GM23338 (cell line): ENCODE results near the gene KLHL40. TPM values are rescaled to one million over a fixed set of nuclear protein-coding genes. Genes with fewer than 3 reads are reported as not detected.

ENCODE experiments used
- ATAC-seq: fragments of 200-7000 bp; cut with Tn5 transposase; 3 replicates; pipeline ENCODE4 v1.9.1; 2020
- DNase-seq: peaks from one replicate; pipeline ENCODE4 v3.0.0-alpha.2; 2015; ENCODE audit warnings: low spot score
- H2AFZ ChIP-seq: fragments of 200-600 bp; sonication (generic); 2 replicates; pipeline ENCODE4 v1.8.0; 2016; ENCODE audit warnings: antibody characterized with exemption, mild to moderate bottlenecking, moderate library complexity
- H3F3A ChIP-seq: fragments of 200-600 bp; sonication (generic); replicated peaks from 2 replicates; pipeline ENCODE4 v1.8.0; 2017; ENCODE audit warnings: antibody characterized with exemption, mixed run types, low read depth
- H3K27ac ChIP-seq: fragments of 200-600 bp; sonication (generic); 2 replicates; pipeline ENCODE4 v1.6.1; 2016; ENCODE audit warnings: low read depth
- H3K27me3 ChIP-seq: fragments of 200-600 bp; sonication (generic); 2 replicates; pipeline ENCODE4 v1.8.0; 2016; ENCODE audit warnings: mild to moderate bottlenecking, mixed run types, moderate library complexity; ENCODE audit not compliant: insufficient read depth
- H3K36me3 ChIP-seq: fragments of 200-600 bp; sonication (generic); 2 replicates; pipeline ENCODE4 v1.8.0; 2016; ENCODE audit warnings: mild to moderate bottlenecking; ENCODE audit not compliant: insufficient read depth
- H3K4me1 ChIP-seq: fragments of 200-600 bp; sonication (generic); 2 replicates; pipeline ENCODE4 v1.8.0; 2016; ENCODE audit warnings: mild to moderate bottlenecking, moderate library complexity; ENCODE audit not compliant: insufficient read depth
- H3K4me2 ChIP-seq: fragments of 200-600 bp; sonication (generic); 2 replicates; pipeline ENCODE4 v1.7.1; 2017; ENCODE audit warnings: mixed run types
- H3K4me3 ChIP-seq: fragments of 200-600 bp; sonication (generic); 2 replicates; pipeline ENCODE4 v1.6.1; 2016; ENCODE audit warnings: mixed run types
- H3K79me2 ChIP-seq: fragments of 200-600 bp; sonication (generic); replicated peaks from 2 replicates; pipeline ENCODE4 v1.8.0; 2017; ENCODE audit warnings: mild to moderate bottlenecking; ENCODE audit not compliant: insufficient read depth
- H3K9me2 ChIP-seq: fragments of 200-600 bp; sonication (generic); 2 replicates; pipeline ENCODE4 v1.8.0; 2017; ENCODE audit not compliant: insufficient read depth
- H4K20me1 ChIP-seq: fragments of 200-600 bp; sonication (generic); replicated peaks from 2 replicates; pipeline ENCODE4 v1.8.0; 2017; ENCODE audit warnings: mild to moderate bottlenecking; ENCODE audit not compliant: insufficient read depth
- H3K27ac Mint-ChIP-seq: 2 replicates; pipeline ENCODE4 v1.8.0; 2020; ENCODE audit warnings: inconsistent platforms, mild to moderate bottlenecking, moderate library complexity, mixed read lengths
- H3K27me3 Mint-ChIP-seq: 3 replicates; pipeline ENCODE4 v1.8.0; 2022; ENCODE audit warnings: low read depth, mild to moderate bottlenecking, moderate library complexity, mixed read lengths, inconsistent platforms; ENCODE audit not compliant: insufficient read depth, poor library complexity
- H3K36me3 Mint-ChIP-seq: 3 replicates; pipeline ENCODE4 v1.8.0; 2021; ENCODE audit warnings: low read depth, mild to moderate bottlenecking, inconsistent platforms, moderate library complexity, mixed read lengths
- H3K4me1 Mint-ChIP-seq: 3 replicates; pipeline ENCODE4 v1.8.0; 2020; ENCODE audit warnings: mild to moderate bottlenecking, inconsistent platforms, mixed read lengths
- H3K4me3 Mint-ChIP-seq: 3 replicates; pipeline ENCODE4 v1.8.0; 2021; ENCODE audit warnings: moderate library complexity, mild to moderate bottlenecking, inconsistent platforms, mixed read lengths
- H3K9me3 Mint-ChIP-seq: 3 replicates; pipeline ENCODE4 v1.8.0; 2020; ENCODE audit warnings: moderate library complexity, mild to moderate bottlenecking, inconsistent platforms, mixed read lengths
- CREB1 ChIP-seq: fragments of 250-450 bp; sonication (Bioruptor Pico); IDR thresholded peaks from 2 replicates; pipeline ENCODE4 v1.5.0; 2020; ENCODE audit warnings: low read depth, mild to moderate bottlenecking, moderate library complexity
- EZH2 ChIP-seq: fragments of 200-600 bp; sonication (generic); IDR thresholded peaks from one replicate; pipeline ENCODE4 v1.8.0; 2017; ENCODE audit warnings: antibody characterized with exemption, mild to moderate bottlenecking, low read depth; ENCODE audit not compliant: unreplicated experiment
- EZH2phosphoT487 ChIP-seq: fragments of 200-600 bp; sonication (generic); IDR thresholded peaks from one replicate; pipeline ENCODE4 v1.8.1; 2018; ENCODE audit warnings: antibody characterized with exemption; ENCODE audit not compliant: unreplicated experiment
- JUNB ChIP-seq: IDR thresholded peaks from one replicate; pipeline ENCODE4 v1.6.1; 2016; ENCODE audit warnings: antibody characterized with exemption; ENCODE audit not compliant: unreplicated experiment
- NANOG ChIP-seq: IDR thresholded peaks from 2 replicates; pipeline ENCODE4 v1.6.1; 2016; ENCODE audit warnings: antibody characterized with exemption, borderline replicate concordance
- STAT1 ChIP-seq: IDR thresholded peaks from one replicate; pipeline ENCODE4 v1.6.1; 2016; ENCODE audit warnings: antibody characterized with exemption; ENCODE audit not compliant: unreplicated experiment
- ZNF114 ChIP-seq: fragments of 250-450 bp; sonication (Bioruptor Pico); IDR thresholded peaks from 2 replicates; pipeline ENCODE4 v1.5.0; 2020; ENCODE audit warnings: mild to moderate bottlenecking, moderate library complexity
- ZNF331 ChIP-seq: fragments of 250-450 bp; sonication (Bioruptor Pico); IDR thresholded peaks from 2 replicates; pipeline ENCODE4 v1.5.0; 2020; ENCODE audit warnings: low read depth, mild to moderate bottlenecking, moderate library complexity
- polyA plus RNA-seq: library from polyadenylated mRNA; unstranded; fragments of >200 nt; fragmentation: Nextera tagmentation; extraction: Ambion mirVana; gene quantifications from 2 replicates; pipeline ENCODE4 v1.2.1, GENCODE V29; 2016
- total RNA-seq: library from RNA; depleted of rRNA; stranded (reverse); fragments of >200 nt; shearing (Covaris generic); gene quantifications from 2 replicates; pipeline ENCODE4 v1.2.3, GENCODE V29; 2014
- TF ChIP-seq, protein P1 (sequence below): IDR thresholded peaks from one replicate; pipeline ENCODE4 v1.6.1; 2018; ENCODE audit warnings: antibody characterized with exemption; ENCODE audit not compliant: unreplicated experiment
- TF ChIP-seq, protein P2 (sequence below): IDR thresholded peaks from 2 replicates; pipeline ENCODE4 v1.6.1; 2016; ENCODE audit warnings: antibody characterized with exemption
- TF ChIP-seq, protein P3 (sequence below): fragments of 250-450 bp; sonication (Bioruptor Pico); IDR thresholded peaks from 2 replicates; pipeline ENCODE4 v1.5.0; 2020; ENCODE audit warnings: mild to moderate bottlenecking, moderate library complexity

The KLHL40 gene
- total and polyA plus RNA-seq, 2 experiments from 2014 or later, result not detected

DNA sequence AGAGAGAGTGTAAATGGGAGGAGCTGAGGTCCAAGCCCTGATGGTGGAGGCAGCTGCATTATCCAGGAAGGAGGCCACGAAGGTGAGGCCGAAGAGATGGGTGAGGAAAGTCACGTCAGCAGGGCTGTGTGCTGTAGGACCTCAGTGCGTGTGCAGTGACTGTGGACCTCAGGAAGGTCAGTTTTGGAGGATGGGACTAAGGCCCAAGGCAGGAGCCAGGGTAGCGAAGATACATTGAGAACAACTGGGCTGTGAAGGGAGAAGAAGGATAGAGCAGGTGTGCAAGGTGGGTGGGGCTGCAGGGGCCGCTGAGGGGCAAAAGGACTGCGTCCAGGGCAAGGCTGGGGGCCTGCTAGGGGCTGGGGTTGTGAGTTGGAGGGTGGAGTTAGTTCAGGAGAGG, 4.9 kb downstream of the KLHL40 start (continued):
- TF ChIP-seq, protein P1, sequence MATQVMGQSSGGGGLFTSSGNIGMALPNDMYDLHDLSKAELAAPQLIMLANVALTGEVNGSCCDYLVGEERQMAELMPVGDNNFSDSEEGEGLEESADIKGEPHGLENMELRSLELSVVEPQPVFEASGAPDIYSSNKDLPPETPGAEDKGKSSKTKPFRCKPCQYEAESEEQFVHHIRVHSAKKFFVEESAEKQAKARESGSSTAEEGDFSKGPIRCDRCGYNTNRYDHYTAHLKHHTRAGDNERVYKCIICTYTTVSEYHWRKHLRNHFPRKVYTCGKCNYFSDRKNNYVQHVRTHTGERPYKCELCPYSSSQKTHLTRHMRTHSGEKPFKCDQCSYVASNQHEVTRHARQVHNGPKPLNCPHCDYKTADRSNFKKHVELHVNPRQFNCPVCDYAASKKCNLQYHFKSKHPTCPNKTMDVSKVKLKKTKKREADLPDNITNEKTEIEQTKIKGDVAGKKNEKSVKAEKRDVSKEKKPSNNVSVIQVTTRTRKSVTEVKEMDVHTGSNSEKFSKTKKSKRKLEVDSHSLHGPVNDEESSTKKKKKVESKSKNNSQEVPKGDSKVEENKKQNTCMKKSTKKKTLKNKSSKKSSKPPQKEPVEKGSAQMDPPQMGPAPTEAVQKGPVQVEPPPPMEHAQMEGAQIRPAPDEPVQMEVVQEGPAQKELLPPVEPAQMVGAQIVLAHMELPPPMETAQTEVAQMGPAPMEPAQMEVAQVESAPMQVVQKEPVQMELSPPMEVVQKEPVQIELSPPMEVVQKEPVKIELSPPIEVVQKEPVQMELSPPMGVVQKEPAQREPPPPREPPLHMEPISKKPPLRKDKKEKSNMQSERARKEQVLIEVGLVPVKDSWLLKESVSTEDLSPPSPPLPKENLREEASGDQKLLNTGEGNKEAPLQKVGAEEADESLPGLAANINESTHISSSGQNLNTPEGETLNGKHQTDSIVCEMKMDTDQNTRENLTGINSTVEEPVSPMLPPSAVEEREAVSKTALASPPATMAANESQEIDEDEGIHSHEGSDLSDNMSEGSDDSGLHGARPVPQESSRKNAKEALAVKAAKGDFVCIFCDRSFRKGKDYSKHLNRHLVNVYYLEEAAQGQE, result no peak
- TF ChIP-seq, protein P2, sequence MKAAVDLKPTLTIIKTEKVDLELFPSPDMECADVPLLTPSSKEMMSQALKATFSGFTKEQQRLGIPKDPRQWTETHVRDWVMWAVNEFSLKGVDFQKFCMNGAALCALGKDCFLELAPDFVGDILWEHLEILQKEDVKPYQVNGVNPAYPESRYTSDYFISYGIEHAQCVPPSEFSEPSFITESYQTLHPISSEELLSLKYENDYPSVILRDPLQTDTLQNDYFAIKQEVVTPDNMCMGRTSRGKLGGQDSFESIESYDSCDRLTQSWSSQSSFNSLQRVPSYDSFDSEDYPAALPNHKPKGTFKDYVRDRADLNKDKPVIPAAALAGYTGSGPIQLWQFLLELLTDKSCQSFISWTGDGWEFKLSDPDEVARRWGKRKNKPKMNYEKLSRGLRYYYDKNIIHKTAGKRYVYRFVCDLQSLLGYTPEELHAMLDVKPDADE, result no peak
- TF ChIP-seq EZH2phosphoT487 (no peak), STAT1 (no peak), JUNB (no peak), CREB1 (no peak)

DNA sequence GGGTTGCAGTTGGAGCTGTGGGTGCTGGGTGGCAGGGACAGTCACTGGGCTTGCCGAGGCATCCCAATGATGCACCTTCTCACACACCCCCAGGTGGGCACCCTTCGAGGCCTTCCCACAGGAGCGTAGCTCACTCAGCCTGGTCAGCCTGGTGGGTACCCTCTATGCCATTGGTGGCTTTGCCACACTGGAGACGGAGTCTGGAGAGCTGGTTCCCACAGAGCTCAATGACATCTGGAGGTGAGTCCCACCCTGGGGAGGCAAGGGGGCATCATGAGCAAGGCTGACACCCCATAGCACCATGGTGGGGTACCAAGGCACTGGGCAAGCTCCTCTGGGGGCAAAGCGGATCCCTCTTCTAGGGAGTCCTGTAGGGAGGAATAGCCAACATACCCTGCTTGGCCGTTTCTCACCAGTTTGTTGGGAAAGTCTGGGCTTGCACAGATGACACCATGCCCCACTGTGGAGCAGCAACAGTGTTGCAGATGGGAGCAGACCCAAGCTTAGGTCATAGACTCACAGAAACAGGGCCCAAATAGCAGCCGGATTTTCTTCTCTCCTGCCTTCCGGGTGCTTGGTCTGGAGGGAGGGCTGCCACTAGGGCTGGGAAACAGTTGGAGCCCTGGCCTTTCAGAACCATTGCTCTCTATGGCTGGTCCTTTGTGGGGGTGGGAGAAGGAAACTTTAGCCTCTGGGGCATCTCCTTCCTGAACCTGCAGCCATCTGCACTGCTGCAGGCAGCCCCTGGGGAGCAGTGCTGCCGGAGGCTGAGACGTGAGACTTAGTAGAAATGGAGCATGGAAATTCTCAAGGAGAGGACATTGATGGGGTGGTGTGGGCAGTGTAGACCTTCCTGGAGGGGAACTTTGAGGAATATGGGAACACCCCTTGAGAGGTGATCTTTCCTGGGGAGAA, 5.7 kb downstream of the KLHL40 start:
- Histone ChIP-seq H3F3A (no peaks in the 10 kb centered on the region), H3K4me2 (no peak overlapping the region), H3K9me2 (no peaks in the 10 kb centered on the region), H3K27ac (no peak overlapping the region), H3K36me3 (no peaks in the 10 kb centered on the region), H4K20me1 (no peaks in the 10 kb centered on the region), H3K79me2 (no peaks in the 10 kb centered on the region), H2AFZ (no peak overlapping the region), H3K4me3 (no peak overlapping the region), H3K27me3 (no peaks in the 10 kb centered on the region), H3K4me1 (no peaks in the 10 kb centered on the region)
- no peak overlapping the region for H3K27ac Mint-ChIP-seq
- H3K4me1 Mint-ChIP-seq, result peaks cover 19% of the 10 kb centered on the region
- ATAC-seq (no peak), DNase-seq (no peak)
- H3K27me3 Mint-ChIP-seq, result peaks cover 17% of the 10 kb centered on the region
- no peak overlapping the region for H3K4me3 Mint-ChIP-seq
- no peaks in the 10 kb centered on the region for H3K36me3 Mint-ChIP-seq
- H3K9me3 Mint-ChIP-seq, result no peaks in the 10 kb centered on the region
- no peak for TF ChIP-seq NANOG
- TF ChIP-seq EZH2, result no peak
- no peak for TF ChIP-seq ZNF114 (CRISPR knock-in tag)
- TF ChIP-seq, protein P2, result no peak
- TF ChIP-seq, protein P3, sequence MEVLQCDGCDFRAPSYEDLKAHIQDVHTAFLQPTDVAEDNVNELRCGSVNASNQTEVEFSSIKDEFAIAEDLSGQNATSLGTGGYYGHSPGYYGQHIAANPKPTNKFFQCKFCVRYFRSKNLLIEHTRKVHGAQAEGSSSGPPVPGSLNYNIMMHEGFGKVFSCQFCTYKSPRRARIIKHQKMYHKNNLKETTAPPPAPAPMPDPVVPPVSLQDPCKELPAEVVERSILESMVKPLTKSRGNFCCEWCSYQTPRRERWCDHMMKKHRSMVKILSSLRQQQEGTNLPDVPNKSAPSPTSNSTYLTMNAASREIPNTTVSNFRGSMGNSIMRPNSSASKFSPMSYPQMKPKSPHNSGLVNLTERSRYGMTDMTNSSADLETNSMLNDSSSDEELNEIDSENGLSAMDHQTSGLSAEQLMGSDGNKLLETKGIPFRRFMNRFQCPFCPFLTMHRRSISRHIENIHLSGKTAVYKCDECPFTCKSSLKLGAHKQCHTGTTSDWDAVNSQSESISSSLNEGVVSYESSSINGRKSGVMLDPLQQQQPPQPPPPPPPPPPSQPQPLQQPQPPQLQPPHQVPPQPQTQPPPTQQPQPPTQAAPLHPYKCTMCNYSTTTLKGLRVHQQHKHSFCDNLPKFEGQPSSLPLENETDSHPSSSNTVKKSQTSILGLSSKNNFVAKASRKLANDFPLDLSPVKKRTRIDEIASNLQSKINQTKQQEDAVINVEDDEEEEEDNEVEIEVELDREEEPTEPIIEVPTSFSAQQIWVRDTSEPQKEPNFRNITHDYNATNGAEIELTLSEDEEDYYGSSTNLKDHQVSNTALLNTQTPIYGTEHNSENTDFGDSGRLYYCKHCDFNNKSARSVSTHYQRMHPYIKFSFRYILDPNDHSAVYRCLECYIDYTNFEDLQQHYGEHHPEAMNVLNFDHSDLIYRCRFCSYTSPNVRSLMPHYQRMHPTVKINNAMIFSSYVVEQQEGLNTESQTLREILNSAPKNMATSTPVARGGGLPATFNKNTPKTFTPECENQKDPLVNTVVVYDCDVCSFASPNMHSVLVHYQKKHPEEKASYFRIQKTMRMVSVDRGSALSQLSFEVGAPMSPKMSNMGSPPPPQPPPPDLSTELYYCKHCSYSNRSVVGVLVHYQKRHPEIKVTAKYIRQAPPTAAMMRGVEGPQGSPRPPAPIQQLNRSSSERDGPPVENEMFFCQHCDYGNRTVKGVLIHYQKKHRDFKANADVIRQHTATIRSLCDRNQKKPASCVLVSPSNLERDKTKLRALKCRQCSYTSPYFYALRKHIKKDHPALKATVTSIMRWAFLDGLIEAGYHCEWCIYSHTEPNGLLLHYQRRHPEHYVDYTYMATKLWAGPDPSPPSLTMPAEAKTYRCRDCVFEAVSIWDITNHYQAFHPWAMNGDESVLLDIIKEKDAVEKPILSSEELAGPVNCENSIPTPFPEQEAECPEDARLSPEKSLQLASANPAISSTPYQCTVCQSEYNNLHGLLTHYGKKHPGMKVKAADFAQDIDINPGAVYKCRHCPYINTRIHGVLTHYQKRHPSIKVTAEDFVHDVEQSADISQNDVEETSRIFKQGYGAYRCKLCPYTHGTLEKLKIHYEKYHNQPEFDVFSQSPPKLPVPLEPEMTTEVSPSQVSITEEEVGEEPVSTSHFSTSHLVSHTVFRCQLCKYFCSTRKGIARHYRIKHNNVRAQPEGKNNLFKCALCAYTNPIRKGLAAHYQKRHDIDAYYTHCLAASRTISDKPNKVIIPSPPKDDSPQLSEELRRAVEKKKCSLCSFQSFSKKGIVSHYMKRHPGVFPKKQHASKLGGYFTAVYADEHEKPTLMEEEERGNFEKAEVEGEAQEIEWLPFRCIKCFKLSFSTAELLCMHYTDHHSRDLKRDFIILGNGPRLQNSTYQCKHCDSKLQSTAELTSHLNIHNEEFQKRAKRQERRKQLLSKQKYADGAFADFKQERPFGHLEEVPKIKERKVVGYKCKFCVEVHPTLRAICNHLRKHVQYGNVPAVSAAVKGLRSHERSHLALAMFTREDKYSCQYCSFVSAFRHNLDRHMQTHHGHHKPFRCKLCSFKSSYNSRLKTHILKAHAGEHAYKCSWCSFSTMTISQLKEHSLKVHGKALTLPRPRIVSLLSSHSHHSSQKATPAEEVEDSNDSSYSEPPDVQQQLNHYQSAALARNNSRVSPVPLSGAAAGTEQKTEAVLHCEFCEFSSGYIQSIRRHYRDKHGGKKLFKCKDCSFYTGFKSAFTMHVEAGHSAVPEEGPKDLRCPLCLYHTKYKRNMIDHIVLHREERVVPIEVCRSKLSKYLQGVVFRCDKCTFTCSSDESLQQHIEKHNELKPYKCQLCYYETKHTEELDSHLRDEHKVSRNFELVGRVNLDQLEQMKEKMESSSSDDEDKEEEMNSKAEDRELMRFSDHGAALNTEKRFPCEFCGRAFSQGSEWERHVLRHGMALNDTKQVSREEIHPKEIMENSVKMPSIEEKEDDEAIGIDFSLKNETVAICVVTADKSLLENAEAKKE, result no peak
- no peak for TF ChIP-seq ZNF331 (CRISPR knock-in tag)
- no peak for TF ChIP-seq EZH2phosphoT487
- TF ChIP-seq CREB1, result no peak
- TF ChIP-seq STAT1, result no peak
